ENCODE measurements around the gene FLVCR1.
"Not testable (repeated sequence)": the region's sequence is repeated elsewhere in the genome, so short reads cannot be mapped to it uniquely, and the experiment has no call there.

FLVCR1 gene

DNA sequence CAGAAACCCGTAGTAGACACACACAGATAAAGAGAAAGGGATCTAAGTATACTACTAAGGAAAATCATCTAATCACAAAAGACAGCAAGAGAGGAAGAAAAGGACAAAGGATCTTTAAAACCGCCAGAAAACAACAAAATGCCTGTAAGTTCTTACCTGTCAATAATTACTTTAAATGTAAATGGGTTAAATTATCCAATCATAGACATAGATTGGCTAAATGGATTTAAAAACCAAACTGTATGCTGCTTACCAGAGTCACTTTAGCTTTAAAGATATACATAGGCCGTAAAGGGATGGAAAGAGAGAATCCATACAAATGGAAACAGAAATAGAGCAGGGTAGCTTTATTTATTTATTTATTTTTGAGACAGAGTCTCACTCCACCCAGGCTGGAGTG, 44.0 kb downstream of the FLVCR1 start:
- peaks cover 12 to 29% of the 10 kb centered on the region in 2 experiments for H3K36me3 ChIP-seq (ENCODE audit: control insufficient read depth in 1 of 2, insufficient read depth in 2 of 2, low read depth in 1 of 2, low read length in 2 of 2)
- no peak overlapping the region for H3K14ac ChIP-seq (ENCODE audit: low read length in 2 of 2)
- H3K79me1 ChIP-seq (replicated peaks; ENCODE audit: low read length, poor library complexity, severe bottlenecking): no peaks in the 10 kb centered on the region
- no peak for DNase-seq
- no peak overlapping the region for H3K18ac ChIP-seq (ENCODE audit: low read depth in 1 of 2, low read length in 2 of 2)
- H3K4me2 ChIP-seq (ENCODE audit: low read length, poor library complexity, severe bottlenecking): no peak overlapping the region
- H3K27ac ChIP-seq (ENCODE audit: low read length, poor library complexity, severe bottlenecking): no peak overlapping the region
- H3K4me1 ChIP-seq (ENCODE audit: control insufficient read depth, insufficient read depth, low read depth, low read length): no peaks in the 10 kb centered on the region
- no peak overlapping the region for H3K4me3 ChIP-seq (ENCODE audit: insufficient read depth in 1 of 2, low read depth in 1 of 2, low read length in 2 of 2)
- no peaks in the 10 kb centered on the region for H3K27me3 ChIP-seq (ENCODE audit: control insufficient read depth in 1 of 2, insufficient read depth in 1 of 2, low read length in 2 of 2)
- H2BK15ac ChIP-seq (ENCODE audit: low read depth, poor library complexity, severe bottlenecking): no peak overlapping the region
- H2BK120ac ChIP-seq (ENCODE audit: low read depth, low read length): no peak overlapping the region
- H4K8ac ChIP-seq (ENCODE audit: low read length): no peak overlapping the region
- no peak overlapping the region for H3K9ac ChIP-seq (ENCODE audit: low read length)
- H3K9me3 ChIP-seq (ENCODE audit: control insufficient read depth, low read length): peaks cover 46% of the 10 kb centered on the region
- no peak overlapping the region for H2AK5ac ChIP-seq (ENCODE audit: low read length, severe bottlenecking)
- WGBS: no CpG with 5 or more reads among the region's 3 CpGs
- H2AFZ ChIP-seq (ENCODE audit: low read depth, low read length): no peak overlapping the region
- H3K4ac ChIP-seq (ENCODE audit: low read depth in 1 of 2, low read length in 2 of 2): no peak overlapping the region
- H4K91ac ChIP-seq (ENCODE audit: low read length): no peak overlapping the region
- H2BK12ac ChIP-seq (ENCODE audit: low read length in 2 of 2): no peak overlapping the region
- H3K23ac ChIP-seq (ENCODE audit: low read length in 2 of 2): no peak overlapping the region
- H2BK5ac ChIP-seq (ENCODE audit: low read depth, low read length, poor library complexity, severe bottlenecking): no peak overlapping the region

DNA sequence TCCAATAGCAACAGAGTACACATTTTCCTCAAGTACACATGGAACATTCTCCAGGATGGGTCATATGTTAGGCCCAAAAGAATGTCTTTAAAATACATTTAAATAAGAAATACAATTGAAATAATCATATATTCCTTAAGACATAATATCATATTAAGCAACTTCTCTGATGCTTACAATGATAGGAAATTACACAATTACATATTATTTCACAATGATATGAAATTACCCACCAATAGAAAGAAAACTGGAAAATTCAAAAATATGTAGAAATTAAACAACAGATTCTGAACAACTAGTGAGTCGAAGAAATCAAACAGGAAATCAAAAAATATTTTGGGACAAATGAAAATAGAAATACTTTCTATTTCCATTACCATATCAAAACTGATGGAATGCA, 45.6 kb downstream of the FLVCR1 start:
- Histone ChIP-seq H3K4ac (ENCODE audit: low read depth in 1 of 2, low read length in 2 of 2) (no peak overlapping the region), H3K9me3 (ENCODE audit: control insufficient read depth, low read length) (peaks cover 46% of the 10 kb centered on the region), H4K8ac (ENCODE audit: low read length) (no peak overlapping the region), H2AK5ac (ENCODE audit: low read length, severe bottlenecking) (no peak overlapping the region), H3K36me3 (ENCODE audit: control insufficient read depth in 1 of 2, insufficient read depth in 2 of 2, low read depth in 1 of 2, low read length in 2 of 2) (peaks cover 5 to 14% of the 10 kb centered on the region in 2 experiments), H2BK12ac (ENCODE audit: low read length in 2 of 2) (no peak overlapping the region), H2BK120ac (ENCODE audit: low read depth, low read length) (no peak overlapping the region), H3K18ac (ENCODE audit: low read depth in 1 of 2, low read length in 2 of 2) (no peak overlapping the region), H3K79me1 (replicated peaks; ENCODE audit: low read length, poor library complexity, severe bottlenecking) (no peaks in the 10 kb centered on the region), H3K4me3 (ENCODE audit: insufficient read depth in 1 of 2, low read depth in 1 of 2, low read length in 2 of 2) (no peak overlapping the region), H3K27ac (ENCODE audit: low read length, poor library complexity, severe bottlenecking) (no peak overlapping the region), H4K91ac (ENCODE audit: low read length) (no peak overlapping the region), H3K23ac (ENCODE audit: low read length in 2 of 2) (no peak overlapping the region), H3K27me3 (ENCODE audit: control insufficient read depth in 1 of 2, insufficient read depth in 1 of 2, low read length in 2 of 2) (no peaks in the 10 kb centered on the region), H2BK5ac (ENCODE audit: low read depth, low read length, poor library complexity, severe bottlenecking) (no peak overlapping the region), H2BK15ac (ENCODE audit: low read depth, poor library complexity, severe bottlenecking) (no peak overlapping the region), H2AFZ (ENCODE audit: low read depth, low read length) (no peak overlapping the region), H3K4me2 (ENCODE audit: low read length, poor library complexity, severe bottlenecking) (no peak overlapping the region), H3K9ac (ENCODE audit: low read length) (no peak overlapping the region), H3K4me1 (ENCODE audit: control insufficient read depth, insufficient read depth, low read depth, low read length) (no peaks in the 10 kb centered on the region), H3K14ac (ENCODE audit: low read length in 2 of 2) (no peak overlapping the region)
- WGBS: no CpG with 5 or more reads among the region's 1 CpG
- no peak for DNase-seq

- not testable (repeated sequence) for H2BK5ac ChIP-seq (ENCODE audit: low read depth, low read length, poor library complexity, severe bottlenecking); H2BK12ac ChIP-seq (ENCODE audit: low read length in 2 of 2); H4K8ac ChIP-seq (ENCODE audit: low read length); H3K27me3 ChIP-seq (ENCODE audit: control insufficient read depth in 1 of 2, insufficient read depth in 1 of 2, low read length in 2 of 2); H3K4me1 ChIP-seq (ENCODE audit: control insufficient read depth, insufficient read depth, low read depth, low read length); DNase-seq; H4K91ac ChIP-seq (ENCODE audit: low read length); H3K27ac ChIP-seq (ENCODE audit: low read length, poor library complexity, severe bottlenecking); H3K4me3 ChIP-seq (ENCODE audit: insufficient read depth in 1 of 2, low read depth in 1 of 2, low read length in 2 of 2); H2BK120ac ChIP-seq (ENCODE audit: low read depth, low read length); H3K9ac ChIP-seq (ENCODE audit: low read length); H3K4ac ChIP-seq (ENCODE audit: low read depth in 1 of 2, low read length in 2 of 2); H2AFZ ChIP-seq (ENCODE audit: low read depth, low read length); H3K36me3 ChIP-seq (ENCODE audit: control insufficient read depth in 1 of 2, insufficient read depth in 2 of 2, low read depth in 1 of 2, low read length in 2 of 2); H2BK15ac ChIP-seq (ENCODE audit: low read depth, poor library complexity, severe bottlenecking); H3K14ac ChIP-seq (ENCODE audit: low read length in 2 of 2); H3K18ac ChIP-seq (ENCODE audit: low read depth in 1 of 2, low read length in 2 of 2); H3K23ac ChIP-seq (ENCODE audit: low read length in 2 of 2); H3K4me2 ChIP-seq (ENCODE audit: low read length, poor library complexity, severe bottlenecking); H2AK5ac ChIP-seq (ENCODE audit: low read length, severe bottlenecking); H3K79me1 ChIP-seq (replicated peaks; ENCODE audit: low read length, poor library complexity, severe bottlenecking)
- WGBS: 39% methylated on average over 11 of the region's 12 CpGs
- H3K9me3 ChIP-seq (ENCODE audit: control insufficient read depth, low read length): peaks cover 12% of the 10 kb centered on the region
Measured at GRCh38 chr1:212908071-212908470, 50.0 kb downstream of the FLVCR1 start.

DNA sequence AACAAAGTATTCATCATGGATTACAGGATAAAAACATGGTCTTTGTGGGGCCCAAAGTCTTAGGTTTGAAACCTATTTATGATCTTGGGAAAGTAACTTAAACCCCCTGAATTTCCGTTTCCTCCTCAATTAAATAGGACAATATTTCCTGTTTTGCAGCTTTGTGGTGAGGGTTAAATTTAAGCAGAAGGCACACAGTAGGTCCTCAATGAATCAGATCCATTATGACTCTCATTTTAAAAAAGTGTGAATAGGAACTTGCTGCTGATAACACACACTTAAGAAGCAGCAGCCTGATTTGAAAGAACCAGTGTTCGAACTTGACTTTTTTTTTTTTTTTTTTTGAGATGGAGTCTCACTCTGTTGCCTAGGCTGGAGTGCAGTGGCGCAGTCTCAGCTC, 50.9 kb downstream of the FLVCR1 start:
- Histone ChIP-seq H2AFZ (ENCODE audit: low read depth, low read length) (no peak overlapping the region), H3K4me1 (ENCODE audit: control insufficient read depth, insufficient read depth, low read depth, low read length) (no peaks in the 10 kb centered on the region), H3K18ac (ENCODE audit: low read depth in 1 of 2, low read length in 2 of 2) (no peak overlapping the region), H3K9me3 (ENCODE audit: control insufficient read depth, low read length) (peaks cover 12% of the 10 kb centered on the region), H2BK120ac (ENCODE audit: low read depth, low read length) (no peak overlapping the region), H3K36me3 (ENCODE audit: control insufficient read depth in 1 of 2, insufficient read depth in 2 of 2, low read depth in 1 of 2, low read length in 2 of 2) (no peaks in the 10 kb centered on the region), H2BK12ac (ENCODE audit: low read length in 2 of 2) (no peak overlapping the region), H3K4me2 (ENCODE audit: low read length, poor library complexity, severe bottlenecking) (no peak overlapping the region), H3K23ac (ENCODE audit: low read length in 2 of 2) (no peak overlapping the region), H3K79me1 (replicated peaks; ENCODE audit: low read length, poor library complexity, severe bottlenecking) (no peaks in the 10 kb centered on the region), H3K14ac (ENCODE audit: low read length in 2 of 2) (no peak overlapping the region), H4K8ac (ENCODE audit: low read length) (no peak overlapping the region), H2BK15ac (ENCODE audit: low read depth, poor library complexity, severe bottlenecking) (no peak overlapping the region), H3K4ac (ENCODE audit: low read depth in 1 of 2, low read length in 2 of 2) (no peak overlapping the region), H4K91ac (ENCODE audit: low read length) (no peak overlapping the region), H3K27ac (ENCODE audit: low read length, poor library complexity, severe bottlenecking) (no peak overlapping the region), H2BK5ac (ENCODE audit: low read depth, low read length, poor library complexity, severe bottlenecking) (no peak overlapping the region), H2AK5ac (ENCODE audit: low read length, severe bottlenecking) (no peak overlapping the region), H3K4me3 (ENCODE audit: insufficient read depth in 1 of 2, low read depth in 1 of 2, low read length in 2 of 2) (no peak overlapping the region), H3K9ac (ENCODE audit: low read length) (no peak overlapping the region), H3K27me3 (ENCODE audit: control insufficient read depth in 1 of 2, insufficient read depth in 1 of 2, low read length in 2 of 2) (no peaks in the 10 kb centered on the region)
- 0% methylated on average over 1 of the region's 3 CpGs for WGBS
- DNase-seq: no peak

Measured in mesenchymal stem cell (in vitro differentiated cells and primary cell).